B cell (primary cell): ENCODE data around the gene ANKS1A.

Source experiments
- EZH2 ChIP-seq: IDR thresholded peaks from 2 replicates; pipeline ENCODE4 v1.6.1; 2012; ENCODE audit warnings: borderline replicate concordance, low read depth, mild to moderate bottlenecking, moderate library complexity, low read length; ENCODE audit not compliant: insufficient read depth, poor library complexity, severe bottlenecking
- TF ChIP-seq, protein P1 (sequence below): fragments of 200-600 bp; IDR thresholded peaks from one replicate; pipeline ENCODE4 v1.8.0; 2022; ENCODE audit warnings: antibody characterized with exemption, mild to moderate bottlenecking

DNA sequence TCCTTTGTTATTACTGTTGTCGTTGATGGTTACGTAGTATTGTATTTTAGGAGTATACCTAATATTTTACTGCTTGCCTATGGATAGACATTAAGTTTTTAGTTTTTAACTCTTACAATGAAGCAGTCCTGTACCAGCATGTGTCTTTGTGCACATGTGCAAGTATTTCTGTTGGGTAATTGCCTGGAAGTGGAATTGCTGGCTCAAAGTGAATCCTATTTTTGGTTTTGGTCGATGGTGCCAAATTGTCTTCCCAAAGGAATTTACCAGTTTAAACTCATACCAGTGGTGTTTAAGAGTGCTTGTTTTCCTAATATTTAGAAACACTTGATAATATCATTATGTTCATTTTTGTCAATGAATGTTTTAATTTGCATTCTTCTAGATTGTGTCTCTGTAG lies 75.5 kb downstream of the ANKS1A start:
- TF ChIP-seq, protein P1, sequence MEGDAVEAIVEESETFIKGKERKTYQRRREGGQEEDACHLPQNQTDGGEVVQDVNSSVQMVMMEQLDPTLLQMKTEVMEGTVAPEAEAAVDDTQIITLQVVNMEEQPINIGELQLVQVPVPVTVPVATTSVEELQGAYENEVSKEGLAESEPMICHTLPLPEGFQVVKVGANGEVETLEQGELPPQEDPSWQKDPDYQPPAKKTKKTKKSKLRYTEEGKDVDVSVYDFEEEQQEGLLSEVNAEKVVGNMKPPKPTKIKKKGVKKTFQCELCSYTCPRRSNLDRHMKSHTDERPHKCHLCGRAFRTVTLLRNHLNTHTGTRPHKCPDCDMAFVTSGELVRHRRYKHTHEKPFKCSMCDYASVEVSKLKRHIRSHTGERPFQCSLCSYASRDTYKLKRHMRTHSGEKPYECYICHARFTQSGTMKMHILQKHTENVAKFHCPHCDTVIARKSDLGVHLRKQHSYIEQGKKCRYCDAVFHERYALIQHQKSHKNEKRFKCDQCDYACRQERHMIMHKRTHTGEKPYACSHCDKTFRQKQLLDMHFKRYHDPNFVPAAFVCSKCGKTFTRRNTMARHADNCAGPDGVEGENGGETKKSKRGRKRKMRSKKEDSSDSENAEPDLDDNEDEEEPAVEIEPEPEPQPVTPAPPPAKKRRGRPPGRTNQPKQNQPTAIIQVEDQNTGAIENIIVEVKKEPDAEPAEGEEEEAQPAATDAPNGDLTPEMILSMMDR, result no peak
- TF ChIP-seq EZH2, result no peak
